Cortex of kidney (tissue), 1 donor: Measurements from ENCODE around the gene MSL1.

Experiments used
- DNase-seq: peaks from one replicate; lab custom pipeline; 2025; lab: John Stamatoyannopoulos, UW

Gene MSL1

GRCh38 chr17:40091691-40092397, 29.9 kb upstream of the MSL1 start:
- no peak for DNase-seq

GRCh38 chr17:40092581-40092980, 29.2 kb upstream of the MSL1 start:
- DNase-seq, result no peak

GRCh38 chr17:40093005-40093579, 28.7 kb upstream of the MSL1 start:
- DNase-seq, result no peak

GRCh38 chr17:40093580-40094201, 28.1 kb upstream of the MSL1 start:
- DNase-seq, result no peak

- no peak for DNase-seq
These were observed 26.9 kb upstream of the MSL1 start for GRCh38 chr17:40094874-40095273.

GRCh38 chr17:40095351-40095943, 26.3 kb upstream of the MSL1 start:
- DNase-seq, result no peak

- no peak for DNase-seq
These were observed 25.6 kb upstream of the MSL1 start for GRCh38 chr17:40095944-40096791.

GRCh38 chr17:40097087-40097486, 24.7 kb upstream of the MSL1 start:
- DNase-seq, result no peak

GRCh38 chr17:40097931-40098845, 23.6 kb upstream of the MSL1 start:
- DNase-seq, result peak; percentile 33

- DNase-seq, result peak; percentile 92
These were observed 22.7 kb upstream of the MSL1 start for GRCh38 chr17:40098846-40099618.

GRCh38 chr17:40099619-40100418, 22.0 kb upstream of the MSL1 start:
- no peak for DNase-seq

GRCh38 chr17:40100419-40100668, 21.4 kb upstream of the MSL1 start, which contains the start of gene NR1D1:
TSS of gene NR1D1 (minus strand) at chr17:40100589. CDS start at chr17:40100094, 495 bp downstream.
- no peak for DNase-seq

- peak; percentile 75 for DNase-seq
These were observed 21.0 kb upstream of the MSL1 start for GRCh38 chr17:40100669-40101366.

- no peak for DNase-seq
These were observed 20.2 kb upstream of the MSL1 start for GRCh38 chr17:40101367-40102210.

- no peak for DNase-seq
These were observed 18.6 kb upstream of the MSL1 start for GRCh38 chr17:40103071-40103661.

- DNase-seq, result no peak
These were observed 18.1 kb upstream of the MSL1 start for GRCh38 chr17:40103688-40104087.
